ENCODE measurements around the gene SGSH.

The SGSH gene

DNA sequence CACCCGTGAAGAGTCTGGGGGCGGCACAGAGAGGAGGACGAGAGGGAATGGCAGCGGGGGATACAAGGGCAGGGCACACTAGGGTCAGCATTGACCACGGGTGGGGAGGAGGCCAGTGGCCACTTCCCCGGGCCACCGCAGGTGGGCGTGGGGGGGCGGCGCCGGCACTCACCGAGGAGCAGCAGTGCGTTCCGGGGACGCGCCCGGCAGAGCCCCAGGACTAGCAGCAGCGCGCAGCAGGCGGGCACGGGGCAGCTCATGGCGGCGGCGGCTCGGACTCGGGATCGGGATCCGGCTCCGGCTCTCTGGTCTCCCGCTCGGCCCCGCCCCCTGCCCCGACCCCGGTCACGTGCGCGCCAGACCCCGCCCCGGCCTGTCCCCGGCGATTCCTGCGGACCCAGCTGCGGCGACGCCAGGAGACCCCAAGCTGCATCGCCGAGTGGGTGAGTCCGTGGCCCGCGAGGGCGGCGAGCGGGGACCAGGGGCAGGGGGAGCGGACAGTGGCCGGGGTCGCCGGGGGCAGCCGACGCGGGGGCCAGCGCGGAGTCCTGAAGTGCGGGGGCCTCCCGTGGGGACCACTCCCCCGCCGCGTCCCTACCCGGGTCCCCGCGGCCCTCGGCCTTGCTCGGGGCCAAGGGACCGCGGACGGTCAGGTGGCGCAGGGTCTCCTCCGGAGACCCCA lies at the start of gene SGSH, which contains the start of gene SLC26A11:
TSS of gene SGSH (minus strand) at position 280 of the 682 bp plus-strand sequence. CDS start at position 260, 20 bp downstream.
TSS of gene SLC26A11 (plus strand) at position 374 of the 682 bp plus-strand sequence. CDS start 1,134 bp downstream, outside the sequence.
- DNase-seq, result peak; percentile 78
- Mint-ChIP-seq H3K4me1 (peaks cover 22% of the 10 kb centered on the region), H3K4me3 (peak within 1 kb of the TSS; percentile 89), H3K27me3 (peaks cover 19% of the 10 kb centered on the region), H3K36me3 (peaks cover 14% of the 10 kb centered on the region), H3K27ac (peak within 1 kb of the TSS; percentile 91), H3K9me3 (no peaks in the 10 kb centered on the region)
- CTCF ChIA-PET, result no interaction called here

DNA sequence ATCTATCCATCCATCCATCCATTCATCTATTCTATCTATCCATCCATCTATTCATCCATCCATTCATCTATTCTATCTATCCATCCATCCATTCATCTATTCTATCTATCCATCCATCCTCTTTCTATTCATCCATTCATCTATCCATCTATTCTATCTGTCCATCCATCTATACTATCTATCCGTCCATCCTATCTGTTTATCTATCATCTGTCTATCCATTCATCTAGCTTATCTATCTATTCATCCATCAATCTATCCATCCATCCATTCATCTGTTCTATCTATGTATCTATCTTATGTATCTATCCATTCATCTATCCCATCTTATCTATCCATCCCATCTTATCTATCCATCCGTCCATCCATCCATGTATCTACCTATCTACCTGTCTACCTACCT lies 49.3 kb upstream of the SGSH start:
- no peaks in the 10 kb centered on the region for H3K27me3 Mint-ChIP-seq
- DNase-seq, result no peak
- H3K36me3 Mint-ChIP-seq, result peaks cover 39% of the 10 kb centered on the region
- no peak overlapping the region for H3K4me3 Mint-ChIP-seq
- H3K27ac Mint-ChIP-seq, result no peak overlapping the region
- H3K4me1 Mint-ChIP-seq, result peaks cover 40% of the 10 kb centered on the region
- H3K9me3 Mint-ChIP-seq, result no peaks in the 10 kb centered on the region
- CTCF ChIA-PET, result no interaction called here

- H3K27ac Mint-ChIP-seq, result no peak overlapping the region
- no peaks in the 10 kb centered on the region for H3K9me3 Mint-ChIP-seq
- CTCF ChIA-PET, result no interaction called here
- H3K4me1 Mint-ChIP-seq, result peaks cover 35% of the 10 kb centered on the region
- no peak for DNase-seq
- peaks cover 35% of the 10 kb centered on the region for H3K36me3 Mint-ChIP-seq
- no peaks in the 10 kb centered on the region for H3K27me3 Mint-ChIP-seq
- no peak overlapping the region for H3K4me3 Mint-ChIP-seq
These were observed 48.3 kb upstream of the SGSH start for GRCh38 chr17:80268427-80268826.

GRCh38 chr17:80267391-80267790 lies 47.3 kb upstream of the SGSH start:
- peaks cover 33% of the 10 kb centered on the region for H3K36me3 Mint-ChIP-seq
- no peak for DNase-seq
- no peak overlapping the region for H3K27ac Mint-ChIP-seq
- no peaks in the 10 kb centered on the region for H3K27me3 Mint-ChIP-seq
- no peaks in the 10 kb centered on the region for H3K9me3 Mint-ChIP-seq
- peaks cover 38% of the 10 kb centered on the region for H3K4me1 Mint-ChIP-seq
- no peak overlapping the region for H3K4me3 Mint-ChIP-seq
- CTCF ChIA-PET, result interaction anchor here (1.3 kb wide), 1 partner anchor 166 kb away, joined by 3 read pairs; the partner anchor contains the start of gene GAA

- Mint-ChIP-seq H3K9me3 (no peaks in the 10 kb centered on the region), H3K4me3 (peak overlapping the region; percentile 98), H3K27me3 (no peaks in the 10 kb centered on the region), H3K4me1 (peaks cover 41% of the 10 kb centered on the region), H3K27ac (peak overlapping the region; percentile 93), H3K36me3 (peaks cover 26% of the 10 kb centered on the region)
- CTCF ChIA-PET, result interaction anchor here (0.6 to 1.7 kb wide), 3 partner anchors 9 to 736 kb away, joined by 3 to 4 read pairs (median 3); no protein-coding TSS in a partner anchor
- peak; percentile 77 for DNase-seq
These were observed 45.3 kb upstream of the SGSH start for GRCh38 chr17:80265205-80266068.

DNA sequence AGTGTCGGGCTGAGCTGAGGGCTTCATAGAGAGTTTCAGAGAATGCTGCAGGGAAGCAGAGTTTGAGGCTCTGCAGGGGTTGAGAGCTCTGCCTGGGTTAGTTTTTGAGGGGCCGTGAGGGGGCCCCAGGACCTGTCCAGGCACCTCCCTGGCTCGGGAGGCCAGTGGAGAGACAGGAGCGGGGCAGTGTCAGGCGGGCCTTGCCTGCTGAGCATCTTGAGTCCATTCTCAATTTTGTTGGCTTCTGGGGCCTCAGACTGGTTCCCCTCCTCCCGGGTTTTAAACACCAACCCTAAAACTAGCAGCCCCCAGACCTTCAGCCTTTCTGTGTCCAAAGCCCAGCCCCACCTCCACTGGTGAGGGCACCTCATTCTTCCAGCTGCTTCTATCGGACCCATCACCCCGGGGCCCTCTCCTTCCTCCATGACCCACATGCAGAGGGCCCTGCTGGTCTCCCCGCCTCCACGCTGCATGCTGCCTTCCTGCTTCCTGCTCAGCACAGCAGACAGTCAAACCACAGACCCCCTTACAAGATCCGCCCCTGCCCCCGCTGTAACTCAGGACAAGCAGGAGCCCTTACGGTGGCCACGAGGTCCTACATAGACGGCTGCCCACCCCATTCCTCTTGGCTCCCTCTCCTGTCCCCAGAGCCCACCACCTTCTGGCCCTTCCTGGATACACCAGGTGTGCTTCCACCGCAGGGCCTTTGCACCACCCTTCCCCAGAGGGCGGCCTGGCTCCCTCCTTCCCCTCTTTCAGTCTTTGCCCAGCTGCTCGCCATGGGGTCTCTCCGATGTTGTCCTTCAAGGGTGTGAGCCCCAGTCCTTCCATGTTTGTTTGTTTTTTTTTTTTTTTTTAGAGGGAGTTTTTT lies 44.3 kb upstream of the SGSH start:
- DNase-seq, result peak; percentile 79
- CTCF ChIA-PET, result interaction anchor here (0.8 kb wide), 1 partner anchor 68 kb away, joined by 3 read pairs; no protein-coding TSS in a partner anchor
- H3K4me3 Mint-ChIP-seq, result peak overlapping the region; percentile 98
- H3K27ac Mint-ChIP-seq, result peak overlapping the region; percentile 93
- H3K4me1 Mint-ChIP-seq, result peaks cover 46% of the 10 kb centered on the region
- no peaks in the 10 kb centered on the region for H3K9me3 Mint-ChIP-seq
- H3K36me3 Mint-ChIP-seq, result peaks cover 28% of the 10 kb centered on the region
- no peaks in the 10 kb centered on the region for H3K27me3 Mint-ChIP-seq

GRCh38 chr17:80263253-80264204 lies 43.4 kb upstream of the SGSH start:
- Mint-ChIP-seq H3K4me1 (peaks cover 56% of the 10 kb centered on the region), H3K4me3 (peak overlapping the region; percentile 98), H3K9me3 (no peaks in the 10 kb centered on the region), H3K27ac (peak overlapping the region; percentile 93), H3K36me3 (peaks cover 28% of the 10 kb centered on the region), H3K27me3 (no peaks in the 10 kb centered on the region)
- DNase-seq, result peak; percentile 96
- CTCF ChIA-PET, result interaction anchor here (0.6 to 0.8 kb wide), 2 partner anchors 67 to 68 kb away, joined by 3 read pairs; no protein-coding TSS in a partner anchor

GRCh38 chr17:80262775-80263244 lies 42.7 kb upstream of the SGSH start:
- CTCF ChIA-PET, result interaction anchor here (0.6 to 2.1 kb wide), 2 partner anchors 67 to 161 kb away, joined by 3 to 5 read pairs; partner anchors contain the start of gene GAA
- H3K4me3 Mint-ChIP-seq, result peak overlapping the region; percentile 98
- DNase-seq, result no peak
- no peaks in the 10 kb centered on the region for H3K27me3 Mint-ChIP-seq
- no peaks in the 10 kb centered on the region for H3K9me3 Mint-ChIP-seq
- peaks cover 25% of the 10 kb centered on the region for H3K36me3 Mint-ChIP-seq
- H3K27ac Mint-ChIP-seq, result peak overlapping the region; percentile 93
- H3K4me1 Mint-ChIP-seq, result peaks cover 60% of the 10 kb centered on the region

- peak overlapping the region; percentile 98 for H3K4me3 Mint-ChIP-seq
- H3K27ac Mint-ChIP-seq, result peak overlapping the region; percentile 93
- CTCF ChIA-PET, result interaction anchor here (2.1 kb wide), 1 partner anchor 161 kb away, joined by 5 read pairs; the partner anchor contains the start of gene GAA
- H3K36me3 Mint-ChIP-seq, result peaks cover 21% of the 10 kb centered on the region
- DNase-seq, result no peak
- H3K27me3 Mint-ChIP-seq, result no peaks in the 10 kb centered on the region
- peaks cover 62% of the 10 kb centered on the region for H3K4me1 Mint-ChIP-seq
- no peaks in the 10 kb centered on the region for H3K9me3 Mint-ChIP-seq
These were observed 42.2 kb upstream of the SGSH start for GRCh38 chr17:80262291-80262690.

DNA sequence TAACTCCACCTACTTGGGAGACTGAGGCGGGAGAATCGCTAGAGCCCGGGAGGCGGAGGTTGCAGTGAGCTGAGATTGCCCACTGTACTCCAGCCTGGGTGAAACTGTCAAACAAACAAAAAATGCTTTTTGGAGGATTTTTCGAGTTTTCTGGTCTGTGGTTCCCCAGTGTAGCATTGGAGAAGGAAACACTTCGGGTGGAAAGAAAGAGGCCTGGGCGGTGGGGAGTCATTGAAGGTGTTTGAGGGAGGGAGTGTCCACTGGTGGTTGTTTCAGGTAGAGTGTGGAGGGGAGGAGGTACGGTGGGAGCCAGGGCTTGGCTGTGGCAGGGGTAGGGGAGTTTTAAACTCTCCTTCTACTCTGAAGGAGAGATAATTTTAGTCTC lies 41.8 kb upstream of the SGSH start:
- Mint-ChIP-seq H3K36me3 (peaks cover 19% of the 10 kb centered on the region), H3K4me3 (peak overlapping the region; percentile 98), H3K27ac (peak overlapping the region; percentile 93), H3K4me1 (peaks cover 61% of the 10 kb centered on the region), H3K9me3 (no peaks in the 10 kb centered on the region), H3K27me3 (no peaks in the 10 kb centered on the region)
- CTCF ChIA-PET, result interaction anchor here (2.1 kb wide), 1 partner anchor 160 kb away, joined by 5 read pairs; the partner anchor contains the start of gene GAA
- no peak for DNase-seq

- Mint-ChIP-seq H3K4me3 (peak overlapping the region; percentile 98), H3K36me3 (peaks cover 19% of the 10 kb centered on the region), H3K9me3 (no peaks in the 10 kb centered on the region), H3K27ac (peak overlapping the region; percentile 93), H3K27me3 (no peaks in the 10 kb centered on the region), H3K4me1 (peaks cover 65% of the 10 kb centered on the region)
- DNase-seq, result peak; percentile 82
- CTCF ChIA-PET, result interaction anchor here (2.1 kb wide), 1 partner anchor 160 kb away, joined by 5 read pairs; the partner anchor contains the start of gene GAA
These were observed 41.2 kb upstream of the SGSH start for GRCh38 chr17:80261159-80261894.

GRCh38 chr17:80260791-80261158 lies 40.6 kb upstream of the SGSH start, which contains the start of gene RNF213:
RNF213 (plus strand) TSS chr17:80260852; CDS start chr17:80263682, 2,830 bp downstream.
- peaks cover 16% of the 10 kb centered on the region for H3K36me3 Mint-ChIP-seq
- no peaks in the 10 kb centered on the region for H3K9me3 Mint-ChIP-seq
- peak; percentile 75 for DNase-seq
- no peaks in the 10 kb centered on the region for H3K27me3 Mint-ChIP-seq
- peak within 1 kb of the TSS; percentile 98 for H3K4me3 Mint-ChIP-seq
- CTCF ChIA-PET, result interaction anchor here (2.1 kb wide), 1 partner anchor 159 kb away, joined by 5 read pairs; the partner anchor contains the start of gene GAA
- peak within 1 kb of the TSS; percentile 95 for H3K27ac Mint-ChIP-seq
- peaks cover 67% of the 10 kb centered on the region for H3K4me1 Mint-ChIP-seq
